Stimulated activated naive B cell treated with anti-CD40 and anti-IgM and Interleukin-4, amounts not matched to agents 10 μg/mL and 1 μg/mL and 100 μg/mL, for 72 hours (primary cell): ENCODE data around the gene ELSPBP1.
"Not testable (repeated sequence)": the region's sequence is repeated elsewhere in the genome, so short reads cannot be mapped to it uniquely, and the experiment has no call there.

ENCODE experiments used
- ATAC-seq, 2 donors: fragments of 150-1000 bp; cut with Tn5 transposase; replicated peaks; 2 replicates each; pipeline ENCODE4 v1.10.0; 2021; ENCODE audit warnings: moderate library complexity in 1 of 2
- DNase-seq: peaks from one replicate; pipeline ENCODE4 v3.0.0; 2021
- H3K27ac Mint-ChIP-seq: one replicate; pipeline ENCODE4 v1.8.0; 2022; ENCODE audit warnings: mild to moderate bottlenecking, mixed read lengths
- H3K27me3 Mint-ChIP-seq, 2 donors: one replicate each; pipeline ENCODE4 v1.8.0; 2022; ENCODE audit warnings: mixed read lengths in 2 of 2
- H3K36me3 Mint-ChIP-seq, 2 donors: one replicate each; pipeline ENCODE4 v1.8.0; 2022; ENCODE audit warnings: mixed read lengths in 2 of 2, mild to moderate bottlenecking in 1 of 2
- H3K4me1 Mint-ChIP-seq, 2 donors: one replicate each; pipeline ENCODE4 v1.8.0; 2022; ENCODE audit warnings: mixed read lengths in 2 of 2, mild to moderate bottlenecking in 1 of 2
- H3K4me3 Mint-ChIP-seq, 2 donors: one replicate each; pipeline ENCODE4 v1.8.0; 2022; ENCODE audit warnings: mild to moderate bottlenecking in 2 of 2, mixed read lengths in 2 of 2, moderate library complexity in 1 of 2
- H3K9me3 Mint-ChIP-seq, 2 donors: one replicate each; pipeline ENCODE4 v1.8.0; 2022; ENCODE audit warnings: mixed read lengths in 2 of 2, mild to moderate bottlenecking in 1 of 2

Gene ELSPBP1

DNA sequence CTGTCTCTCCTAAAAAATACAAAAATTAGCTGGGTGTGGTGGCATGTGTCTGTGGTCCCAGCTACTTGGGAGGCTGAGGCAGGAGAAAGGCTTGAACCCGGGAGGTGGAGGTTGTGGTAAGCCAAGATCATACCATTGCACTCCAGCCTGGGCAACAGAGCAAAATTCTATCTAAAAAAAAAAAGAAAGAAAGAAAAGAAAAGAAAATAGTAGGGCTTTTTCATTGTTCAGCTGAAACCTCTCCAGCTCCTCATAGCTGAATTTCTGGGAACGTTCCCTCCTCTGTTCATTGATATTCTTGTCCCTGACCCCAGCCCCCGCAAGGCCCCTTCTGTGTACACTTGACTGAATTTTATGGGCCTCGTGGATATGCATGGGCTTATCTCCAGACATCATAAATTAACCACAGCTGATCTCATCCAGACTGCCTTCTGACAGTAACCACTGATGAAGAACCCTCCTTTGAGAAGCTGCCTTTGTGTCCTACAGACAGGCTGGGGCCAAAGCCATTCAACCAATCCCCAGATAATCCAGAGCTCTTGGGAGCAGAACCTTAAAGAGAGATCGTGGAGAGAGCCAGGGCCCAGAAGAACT is at the start of gene ELSPBP1:
Gene ELSPBP1, plus strand, starts transcription at position 424 of the 594 bp plus-strand sequence. CDS start 14,036 bp downstream, outside the sequence.
- H3K4me3 Mint-ChIP-seq, result no peak within 1 kb of the TSS
- no peaks in the 10 kb centered on the region for H3K36me3 Mint-ChIP-seq
- DNase-seq, result no peak
- ATAC-seq, result no peak
- H3K27me3 Mint-ChIP-seq, result peaks cover 39 to 40% of the 10 kb centered on the region in 2 donors
- H3K27ac Mint-ChIP-seq, result no peak within 1 kb of the TSS
- peaks cover 0 to 3% of the 10 kb centered on the region in 2 donors for H3K9me3 Mint-ChIP-seq
- H3K4me1 Mint-ChIP-seq, result no peaks in the 10 kb centered on the region

GRCh38 chr19:47949852-47950521 is 44.4 kb upstream of the ELSPBP1 start:
- not testable (repeated sequence) for H3K4me1 Mint-ChIP-seq, DNase-seq, ATAC-seq, H3K36me3 Mint-ChIP-seq, H3K27ac Mint-ChIP-seq, H3K27me3 Mint-ChIP-seq, H3K9me3 Mint-ChIP-seq, H3K4me3 Mint-ChIP-seq

DNA sequence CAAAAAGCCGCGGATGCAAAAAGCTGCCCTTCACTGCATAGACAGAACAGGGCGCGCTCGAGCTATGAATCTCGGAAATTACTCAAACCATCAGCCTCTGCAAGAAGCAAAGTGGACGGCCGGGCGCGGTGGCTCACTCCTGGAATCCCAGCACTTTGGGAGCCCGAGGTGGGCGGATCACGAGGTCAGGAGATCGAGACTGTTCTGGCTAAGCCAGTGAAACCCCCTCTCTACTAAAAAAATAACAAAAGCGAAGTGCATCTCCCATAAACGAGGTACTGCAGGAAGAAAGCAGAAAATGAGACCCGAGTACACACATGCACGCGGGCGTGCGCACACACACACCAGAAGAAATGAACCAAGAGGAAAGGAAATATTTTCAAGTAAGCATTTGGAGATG is 42.3 kb upstream of the ELSPBP1 start:
- H3K27ac Mint-ChIP-seq, H3K4me3 Mint-ChIP-seq, H3K9me3 Mint-ChIP-seq, ATAC-seq, H3K27me3 Mint-ChIP-seq, DNase-seq, H3K4me1 Mint-ChIP-seq, H3K36me3 Mint-ChIP-seq: not testable (repeated sequence)

DNA sequence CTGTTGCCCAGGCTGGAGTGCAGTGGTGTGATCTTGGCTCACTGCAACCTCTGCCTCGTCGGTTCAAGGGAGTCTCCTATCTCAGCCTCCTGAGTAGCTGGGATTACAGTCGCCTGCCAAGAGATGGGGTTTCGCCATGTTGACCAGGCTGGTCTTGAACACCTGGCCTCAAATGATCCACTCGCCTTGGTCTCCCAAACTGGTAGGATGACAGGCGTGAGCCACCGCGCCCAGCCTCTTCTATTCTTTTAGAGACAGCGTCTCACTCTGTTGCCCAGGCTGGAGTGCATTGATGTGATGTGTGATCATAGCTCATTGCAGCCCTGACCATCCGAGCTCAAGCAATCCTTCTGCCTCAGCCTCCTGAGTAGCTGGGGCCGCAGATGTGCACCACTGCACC is 38.5 kb upstream of the ELSPBP1 start:
- DNase-seq, H3K4me1 Mint-ChIP-seq, H3K4me3 Mint-ChIP-seq, H3K27ac Mint-ChIP-seq, H3K9me3 Mint-ChIP-seq, ATAC-seq, H3K36me3 Mint-ChIP-seq: not testable (repeated sequence)
- H3K27me3 Mint-ChIP-seq, result peaks cover 1 to 15% of the 10 kb centered on the region in 2 donors

- no peaks in the 10 kb centered on the region for H3K9me3 Mint-ChIP-seq
- no peak for DNase-seq
- no peaks in the 10 kb centered on the region for H3K4me1 Mint-ChIP-seq
- ATAC-seq, result no peak
- H3K4me3 Mint-ChIP-seq, result no peak overlapping the region
- H3K27ac Mint-ChIP-seq, result no peak overlapping the region
- H3K27me3 Mint-ChIP-seq, result peaks cover 28 to 35% of the 10 kb centered on the region in 2 donors
- H3K36me3 Mint-ChIP-seq, result no peaks in the 10 kb centered on the region
These were observed 20.9 kb upstream of the ELSPBP1 start for GRCh38 chr19:47973529-47973928.

DNA sequence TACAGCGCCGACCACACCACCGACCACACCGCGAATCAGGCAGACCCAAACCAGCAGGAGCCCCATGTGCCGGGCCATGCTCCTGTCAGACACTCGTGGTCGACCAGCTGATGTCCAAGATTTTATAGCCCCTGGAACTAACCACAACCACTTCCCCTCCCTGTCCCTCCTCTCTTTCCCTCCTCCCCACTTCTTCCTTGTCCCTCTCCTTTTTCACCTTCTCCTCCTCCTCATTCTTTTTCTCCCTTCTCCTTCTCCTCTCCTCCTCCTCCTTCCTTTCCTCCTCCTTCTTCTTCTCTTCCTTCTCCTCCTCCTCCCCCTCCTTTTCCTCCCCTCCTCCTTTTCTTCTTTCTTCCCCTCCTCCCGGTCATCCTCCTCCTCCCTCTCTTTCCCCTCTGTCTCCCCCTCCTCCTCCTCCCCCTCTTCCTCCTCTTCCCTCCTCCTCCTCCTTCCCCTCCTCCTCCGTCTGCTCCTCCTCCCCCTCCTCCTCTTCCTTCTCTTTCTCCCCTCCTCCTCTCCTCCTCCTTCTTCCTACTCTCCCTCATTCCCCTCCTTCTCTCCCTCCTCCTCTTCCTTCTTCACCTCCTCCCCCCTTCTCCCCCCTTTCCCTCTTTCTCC is 3.1 kb upstream of the ELSPBP1 start:
- ATAC-seq (no peak), DNase-seq (no peak)

GRCh38 chr19:47992070-47992469 is 2.4 kb upstream of the ELSPBP1 start, which contains the start of gene BSPH1:
BSPH1 (minus strand) TSS chr19:47992170; CDS start chr19:47992081, 89 bp downstream.
- no peak within 1 kb of the TSS for H3K27ac Mint-ChIP-seq
- ATAC-seq (no peak), DNase-seq (no peak)
- H3K36me3 Mint-ChIP-seq, result no peaks in the 10 kb centered on the region
- H3K27me3 Mint-ChIP-seq, result peaks cover 41% of the 10 kb centered on the region in 2 donors
- peaks cover 0 to 3% of the 10 kb centered on the region in 2 donors for H3K9me3 Mint-ChIP-seq
- no peaks in the 10 kb centered on the region for H3K4me1 Mint-ChIP-seq
- no peak within 1 kb of the TSS for H3K4me3 Mint-ChIP-seq

More for the DNA sequence above, 3.1 kb upstream of the ELSPBP1 start:
- no peak overlapping the region for H3K27ac Mint-ChIP-seq
- H3K4me1 Mint-ChIP-seq, result no peaks in the 10 kb centered on the region
- peaks cover 39 to 40% of the 10 kb centered on the region in 2 donors for H3K27me3 Mint-ChIP-seq
- H3K9me3 Mint-ChIP-seq, result peaks cover 0 to 1% of the 10 kb centered on the region in 2 donors
- no peak overlapping the region for H3K4me3 Mint-ChIP-seq
- H3K36me3 Mint-ChIP-seq, result no peaks in the 10 kb centered on the region

GRCh38 chr19:47996230-47996727 is 1.8 kb downstream of the ELSPBP1 start:
- Mint-ChIP-seq H3K27ac (no peak overlapping the region), H3K4me3 (no peak overlapping the region)
- no peak for ATAC-seq

DNA sequence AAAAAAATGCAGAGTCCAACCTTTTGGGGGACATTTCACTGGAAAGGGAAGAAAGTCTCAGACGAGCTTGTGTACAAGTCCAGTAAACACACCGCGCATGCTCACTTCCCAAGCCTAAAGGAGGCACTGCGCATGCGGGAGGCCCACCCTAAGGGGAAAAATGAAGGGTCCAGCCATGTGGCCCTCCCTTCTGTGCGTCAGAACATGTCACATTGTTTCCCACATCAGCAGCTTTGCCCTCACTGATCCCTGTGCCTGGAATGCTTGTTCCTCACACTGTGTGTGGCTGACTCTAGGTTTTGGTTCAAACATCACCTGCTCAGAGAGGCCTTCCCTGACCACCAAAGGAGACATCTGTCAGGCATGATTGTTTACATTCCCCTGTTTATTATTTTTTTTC is 4.4 kb downstream of the ELSPBP1 start:
- H3K36me3 Mint-ChIP-seq, result no peaks in the 10 kb centered on the region
- H3K4me1 Mint-ChIP-seq, result no peaks in the 10 kb centered on the region
- no peak overlapping the region for H3K4me3 Mint-ChIP-seq

More at GRCh38 chr19:47996230-47996727, 1.8 kb downstream of the ELSPBP1 start:
- H3K27me3 Mint-ChIP-seq, result peaks cover 26 to 27% of the 10 kb centered on the region in 2 donors
- no peak for DNase-seq
- H3K4me1 Mint-ChIP-seq, result no peaks in the 10 kb centered on the region
- H3K9me3 Mint-ChIP-seq, result peaks cover 0 to 3% of the 10 kb centered on the region in 2 donors
- no peaks in the 10 kb centered on the region for H3K36me3 Mint-ChIP-seq

DNA sequence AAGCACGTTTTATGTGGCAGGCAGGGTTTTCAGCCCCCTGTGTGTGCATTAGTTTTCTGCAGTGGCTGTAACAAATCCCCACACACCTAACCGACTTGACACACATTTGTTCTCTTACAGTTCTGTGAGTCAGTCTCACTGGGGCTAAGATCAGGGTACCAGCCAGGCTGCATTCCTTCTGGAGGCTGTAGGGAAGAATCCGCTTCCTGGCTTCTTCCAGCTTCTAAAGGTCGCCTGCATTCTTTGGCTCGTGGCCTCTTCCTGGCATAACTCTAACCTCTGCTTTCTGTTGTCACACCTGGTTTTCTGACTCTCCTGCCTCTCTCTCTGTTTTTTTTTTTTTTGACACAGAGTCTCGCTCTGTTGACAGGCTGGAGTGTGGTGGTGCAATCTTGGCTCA is 6.4 kb downstream of the ELSPBP1 start:
- no peak overlapping the region for H3K27ac Mint-ChIP-seq
- no peaks in the 10 kb centered on the region for H3K4me1 Mint-ChIP-seq
- H3K36me3 Mint-ChIP-seq, result no peaks in the 10 kb centered on the region
- H3K4me3 Mint-ChIP-seq, result no peak overlapping the region
- no peak for DNase-seq
- ATAC-seq, result no peak
- H3K9me3 Mint-ChIP-seq, result peaks cover 0 to 3% of the 10 kb centered on the region in 2 donors
- peaks cover 22 to 27% of the 10 kb centered on the region in 2 donors for H3K27me3 Mint-ChIP-seq

More for the DNA sequence above, 4.4 kb downstream of the ELSPBP1 start:
- no peak for DNase-seq
- H3K9me3 Mint-ChIP-seq, result peaks cover 0 to 3% of the 10 kb centered on the region in 2 donors
- peaks cover 23 to 27% of the 10 kb centered on the region in 2 donors for H3K27me3 Mint-ChIP-seq
- no peak for ATAC-seq
- no peak overlapping the region for H3K27ac Mint-ChIP-seq

- no peaks in the 10 kb centered on the region for H3K36me3 Mint-ChIP-seq
- H3K27ac Mint-ChIP-seq, result no peak overlapping the region
- no peak overlapping the region for H3K4me3 Mint-ChIP-seq
- no peak for ATAC-seq
- H3K4me1 Mint-ChIP-seq, result peaks cover 0 to 1% of the 10 kb centered on the region in 2 donors
- peaks cover 14 to 28% of the 10 kb centered on the region in 2 donors for H3K27me3 Mint-ChIP-seq
- no peak for DNase-seq
- H3K9me3 Mint-ChIP-seq, result peaks cover 4 to 5% of the 10 kb centered on the region in 2 donors
These were observed 9.8 kb downstream of the ELSPBP1 start for GRCh38 chr19:48004236-48004635.

- H3K4me3 Mint-ChIP-seq, result no peak overlapping the region
- DNase-seq (no peak), ATAC-seq (no peak)
- H3K27me3 Mint-ChIP-seq, result peaks cover 14 to 28% of the 10 kb centered on the region in 2 donors
- peaks cover 4 to 5% of the 10 kb centered on the region in 2 donors for H3K9me3 Mint-ChIP-seq
- H3K36me3 Mint-ChIP-seq, result no peaks in the 10 kb centered on the region
- H3K27ac Mint-ChIP-seq, result no peak overlapping the region
- peaks cover 0 to 1% of the 10 kb centered on the region in 2 donors for H3K4me1 Mint-ChIP-seq
These were observed 12.3 kb downstream of the ELSPBP1 start for GRCh38 chr19:48006762-48007161.

DNA sequence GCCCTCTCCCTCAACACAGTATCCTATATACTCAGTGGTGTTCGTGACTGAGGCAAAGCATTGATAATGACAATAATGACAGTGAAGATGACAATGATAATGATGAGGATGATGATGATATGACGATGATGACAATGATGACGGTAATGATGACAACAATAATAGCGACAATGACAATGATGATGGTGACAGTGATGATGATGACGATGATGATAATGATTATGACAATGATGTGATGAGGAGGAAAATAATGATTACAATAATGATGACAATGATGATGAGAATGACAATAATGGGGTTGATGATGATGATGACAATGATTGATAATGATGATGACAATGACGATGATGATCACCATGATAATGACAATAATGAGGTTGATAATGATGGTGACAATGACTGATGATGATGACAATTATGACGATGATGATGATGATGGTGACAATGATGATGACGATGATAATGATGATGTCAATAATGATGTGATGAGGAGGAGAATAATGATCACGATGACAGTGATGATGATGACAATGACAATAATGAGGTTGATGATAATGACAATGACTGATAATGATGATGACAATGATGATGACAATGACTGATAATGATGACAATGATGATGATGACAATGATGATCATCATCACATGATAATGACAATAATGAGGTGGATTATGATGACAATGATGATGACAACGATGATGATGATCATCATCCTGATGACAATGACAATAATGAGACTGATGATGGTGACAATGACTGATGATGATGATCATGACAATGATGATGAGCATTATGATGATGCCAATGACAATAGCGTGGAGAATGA is 16.7 kb downstream of the ELSPBP1 start:
- H3K27ac Mint-ChIP-seq, result no peak overlapping the region
- H3K27me3 Mint-ChIP-seq, result peaks cover 4 to 11% of the 10 kb centered on the region in 2 donors
- no peak overlapping the region for H3K4me3 Mint-ChIP-seq
- peaks cover 4 to 5% of the 10 kb centered on the region in 2 donors for H3K9me3 Mint-ChIP-seq
- DNase-seq (no peak), ATAC-seq (no peak)
- H3K4me1 Mint-ChIP-seq, result peaks cover 0 to 1% of the 10 kb centered on the region in 2 donors
- no peaks in the 10 kb centered on the region for H3K36me3 Mint-ChIP-seq

GRCh38 chr19:48020686-48021085 is 26.3 kb downstream of the ELSPBP1 start:
- no peaks in the 10 kb centered on the region for H3K36me3 Mint-ChIP-seq
- H3K4me3 Mint-ChIP-seq, result no peak overlapping the region
- no peak overlapping the region for H3K27ac Mint-ChIP-seq
- ATAC-seq (no peak), DNase-seq (no peak)
- H3K4me1 Mint-ChIP-seq, result no peaks in the 10 kb centered on the region
- H3K9me3 Mint-ChIP-seq, result peaks cover 1 to 4% of the 10 kb centered on the region in 2 donors
- H3K27me3 Mint-ChIP-seq, result peaks cover 41 to 57% of the 10 kb centered on the region in 2 donors
